Neural progenitor cell (in vitro differentiated cells): ENCODE results near the gene PLK5.

Experiments
- CTCF ChIP-seq: fragments of 200-600 bp; sonication (generic); IDR thresholded peaks from 2 replicates; pipeline ENCODE4 v1.5.1; 2017; ENCODE audit warnings: antibody characterized with exemption, mild to moderate bottlenecking
- EZH2 ChIP-seq: fragments of 200-600 bp; sonication (generic); IDR thresholded peaks from 2 replicates; pipeline ENCODE4 v1.6.1; 2017; ENCODE audit warnings: antibody characterized with exemption, mild to moderate bottlenecking, moderate library complexity
- EZH2phosphoT487 ChIP-seq: fragments of 200-600 bp; sonication (generic); IDR thresholded peaks from 2 replicates; pipeline ENCODE4 v1.6.1; 2017; ENCODE audit warnings: antibody characterized with exemption

GRCh38 chr19:1503925-1504773 is 19.7 kb upstream of the PLK5 start:
- TF ChIP-seq EZH2 (no peak), CTCF (no peak), EZH2phosphoT487 (no peak)
